DMS114 treated with DMSO at 0.1 percent for 48 hours (cell line): Measurements from ENCODE around the gene WDR49.

Source experiments
- DNase-seq: peaks from one replicate; lab custom pipeline; 2025; ENCODE audit not compliant: unreplicated experiment; lab: John Stamatoyannopoulos, UW

WDR49 gene

GRCh38 chr3:167653760-167654159, at the start of gene WDR49:
Gene WDR49, minus strand, starts transcription at chr3:167653942. Its CDS starts 517 bp downstream, at chr3:167653425.
- DNase-seq: no peak

- no peak for DNase-seq
Measured at GRCh38 chr3:167700926-167701325, 47.2 kb upstream of the WDR49 start.

DNA sequence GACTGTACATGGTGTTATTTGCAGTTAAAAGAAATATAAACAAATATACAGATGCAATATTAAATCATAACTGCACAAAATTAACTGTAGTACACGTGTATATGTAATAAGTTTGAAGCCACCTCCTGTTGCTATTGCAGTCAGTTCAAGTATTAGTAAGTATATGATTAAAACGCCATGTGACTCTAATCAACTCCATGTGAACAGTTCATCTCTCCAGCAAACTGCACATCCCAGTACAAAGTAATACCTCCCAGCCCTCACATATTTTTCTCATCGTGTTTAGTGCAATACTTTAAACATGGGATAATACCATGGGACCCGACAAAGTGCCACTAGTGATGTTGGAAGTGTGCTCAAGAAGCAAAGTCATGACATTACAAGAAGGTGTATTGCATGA, 46.3 kb upstream of the WDR49 start:
- no peak for DNase-seq

DNA sequence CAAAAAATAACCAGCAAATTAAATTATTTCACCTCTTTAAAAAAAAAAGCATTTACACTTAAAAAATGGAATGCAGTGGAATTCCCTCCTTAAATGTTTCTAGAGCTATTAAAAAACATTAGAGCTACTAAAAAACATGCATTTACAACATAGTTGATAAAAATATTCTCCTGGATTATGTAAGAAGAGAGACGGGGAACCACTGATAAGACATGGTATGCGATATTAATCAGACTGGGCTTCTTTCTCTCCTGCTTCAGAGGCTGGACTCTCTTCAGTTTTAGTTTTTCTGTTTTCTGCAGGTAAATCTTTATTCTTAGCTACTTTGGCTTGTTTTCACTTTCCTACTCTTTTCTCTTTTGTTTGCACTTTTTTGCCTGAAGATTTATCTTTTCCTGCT, 40.4 kb upstream of the WDR49 start:
- no peak for DNase-seq

DNA sequence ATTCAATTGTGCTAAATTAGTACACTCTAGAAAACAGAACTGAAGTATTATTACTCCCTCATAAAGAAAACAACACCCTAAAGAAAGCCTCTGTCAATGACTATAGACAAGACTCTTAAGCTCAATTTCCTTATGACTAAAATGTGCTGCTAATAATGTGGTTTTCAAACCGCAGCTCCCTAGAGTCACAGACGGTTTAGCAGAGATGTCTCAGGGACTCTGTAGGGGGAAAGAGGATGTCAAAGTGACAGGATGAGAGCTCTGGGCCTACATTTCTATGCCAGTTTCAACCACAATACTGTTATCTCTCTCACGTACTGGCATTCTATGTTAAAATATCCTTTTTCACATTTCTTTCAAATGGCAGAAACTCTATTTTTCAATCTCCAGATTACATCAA, 37.6 kb upstream of the WDR49 start:
- DNase-seq: no peak

DNA sequence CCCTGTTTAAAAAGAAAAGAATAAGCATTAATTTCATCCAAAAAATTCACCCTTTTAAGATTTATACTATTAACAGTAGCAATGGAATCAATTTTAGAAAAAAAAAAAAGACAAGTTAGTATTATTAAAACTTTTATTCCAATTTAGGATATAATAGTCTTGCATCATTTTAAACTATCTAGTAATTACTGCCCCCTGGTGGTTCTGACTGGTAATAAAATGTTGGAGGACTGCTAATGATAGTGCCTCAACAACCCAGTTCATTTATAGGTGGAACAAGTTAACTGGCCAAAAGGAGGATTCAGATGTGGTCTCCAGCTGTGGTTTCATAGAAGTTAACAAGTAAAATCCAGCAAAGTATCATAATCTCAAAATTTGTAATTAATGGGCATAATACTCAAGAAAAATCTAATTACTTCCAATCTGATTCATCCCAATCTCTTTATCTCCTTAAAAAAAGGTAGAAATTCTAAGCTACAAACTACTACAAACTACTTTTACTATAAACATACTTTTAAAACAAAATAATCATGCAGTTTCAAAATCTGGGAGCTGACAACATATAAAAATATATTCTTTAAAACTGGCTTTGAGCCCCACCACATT, 30.7 kb upstream of the WDR49 start:
- peak; percentile 58 for DNase-seq

- no peak for DNase-seq
Measured at GRCh38 chr3:167679526-167679925, 25.8 kb upstream of the WDR49 start.

DNA sequence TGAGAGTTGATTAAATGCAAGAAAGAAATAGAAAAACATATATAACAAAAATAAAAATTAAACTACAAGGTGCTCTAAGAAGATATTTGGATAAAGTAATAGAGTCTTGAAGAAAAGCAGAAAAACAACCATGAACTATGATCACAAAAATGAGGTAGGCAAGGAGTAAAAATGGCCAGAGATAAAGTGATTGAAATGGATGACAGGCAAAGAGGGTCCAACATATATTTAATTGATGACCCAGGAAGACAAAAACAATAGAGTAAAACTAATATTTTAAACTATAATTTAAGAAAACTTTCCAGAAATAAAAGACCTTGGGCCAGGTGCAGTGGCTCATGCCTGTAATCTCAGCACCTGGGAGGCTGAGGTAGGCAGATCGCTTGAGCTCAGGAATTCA, 22.1 kb upstream of the WDR49 start:
- no peak for DNase-seq

DNA sequence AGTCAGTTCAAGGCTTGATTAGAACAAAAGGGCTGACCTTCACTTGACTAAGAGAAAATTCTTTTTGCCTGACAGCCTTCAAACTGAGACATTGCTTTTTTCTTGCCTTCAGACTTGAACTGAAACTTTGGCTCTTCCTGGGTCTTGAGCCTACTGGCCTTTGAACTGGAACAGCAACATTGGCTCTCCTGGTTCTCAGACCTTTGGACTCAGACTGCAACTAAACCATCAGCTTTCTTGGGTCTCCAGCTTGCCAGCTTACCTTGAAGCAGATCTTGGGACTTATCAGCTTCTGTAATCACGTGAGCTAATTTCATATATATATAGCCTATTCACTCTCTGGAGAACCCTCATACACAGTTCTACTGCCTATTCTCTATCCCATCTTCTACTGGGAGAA, 19.5 kb upstream of the WDR49 start:
- DNase-seq: no peak

DNA sequence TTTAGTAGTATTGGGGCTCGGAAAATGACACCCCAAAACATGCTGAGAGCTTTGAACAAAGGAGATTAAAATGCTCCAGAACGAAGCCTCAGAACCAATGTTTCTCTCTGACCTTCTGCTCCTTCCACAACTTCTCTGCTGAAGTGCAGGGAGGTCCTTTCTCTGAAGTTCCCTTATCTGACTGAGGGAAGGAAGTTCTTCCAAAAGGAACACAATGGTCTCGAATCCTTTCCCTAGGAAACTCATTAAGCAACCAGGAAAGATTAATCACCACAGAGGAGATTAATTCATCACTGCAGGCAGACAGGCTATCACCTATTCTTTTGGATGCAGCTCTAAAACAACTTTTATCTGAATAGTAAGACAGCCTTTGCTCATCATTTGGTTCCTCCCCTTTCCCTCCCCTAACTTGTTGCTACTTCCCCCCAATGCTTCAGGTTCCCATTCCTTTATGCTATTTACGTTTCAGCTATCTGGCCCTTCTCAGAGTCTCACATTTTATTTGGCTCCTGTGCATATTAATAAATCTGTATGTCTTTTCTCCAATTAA, 18.2 kb upstream of the WDR49 start:
- no peak for DNase-seq

DNA sequence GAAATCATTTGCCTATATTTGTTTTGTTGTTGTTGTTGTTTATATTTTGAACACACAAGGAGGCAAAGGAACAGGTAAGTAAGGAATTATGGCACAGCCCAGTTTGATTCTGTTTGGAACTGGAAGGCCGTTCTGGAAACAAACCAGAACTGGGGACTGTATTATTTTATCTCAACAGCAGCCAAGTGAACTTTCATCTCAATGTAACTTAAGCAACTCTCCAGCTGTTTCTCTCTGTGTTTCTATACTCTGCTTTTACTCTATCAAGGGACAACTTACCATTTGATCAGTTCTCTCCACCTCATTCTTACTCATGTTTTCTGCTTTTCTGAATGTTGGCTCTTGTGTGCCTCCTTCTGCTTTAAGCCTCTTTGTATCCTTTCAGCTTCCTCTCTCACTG, 16.0 kb upstream of the WDR49 start:
- no peak for DNase-seq

- DNase-seq: no peak
Measured at GRCh38 chr3:167668651-167669050, 14.9 kb upstream of the WDR49 start.

DNA sequence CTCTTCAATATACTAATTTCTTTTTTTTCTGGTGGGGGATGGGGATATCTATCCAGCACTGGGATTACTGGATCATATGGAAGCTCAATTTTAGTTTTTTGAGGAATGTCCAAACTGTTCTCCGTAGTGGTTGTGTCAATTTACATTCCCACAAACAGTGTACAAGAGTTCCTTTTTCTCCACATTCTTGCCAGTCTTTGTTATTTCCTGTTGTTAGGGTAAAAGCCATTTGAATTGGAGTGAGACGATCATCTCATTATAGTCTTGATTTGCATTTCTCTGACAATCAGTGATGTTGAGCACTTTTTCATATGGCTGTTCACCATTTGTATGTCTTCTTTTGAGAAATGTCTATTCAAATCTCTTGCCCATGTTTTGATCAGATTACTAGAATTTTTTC, 12.8 kb upstream of the WDR49 start:
- no peak for DNase-seq

DNA sequence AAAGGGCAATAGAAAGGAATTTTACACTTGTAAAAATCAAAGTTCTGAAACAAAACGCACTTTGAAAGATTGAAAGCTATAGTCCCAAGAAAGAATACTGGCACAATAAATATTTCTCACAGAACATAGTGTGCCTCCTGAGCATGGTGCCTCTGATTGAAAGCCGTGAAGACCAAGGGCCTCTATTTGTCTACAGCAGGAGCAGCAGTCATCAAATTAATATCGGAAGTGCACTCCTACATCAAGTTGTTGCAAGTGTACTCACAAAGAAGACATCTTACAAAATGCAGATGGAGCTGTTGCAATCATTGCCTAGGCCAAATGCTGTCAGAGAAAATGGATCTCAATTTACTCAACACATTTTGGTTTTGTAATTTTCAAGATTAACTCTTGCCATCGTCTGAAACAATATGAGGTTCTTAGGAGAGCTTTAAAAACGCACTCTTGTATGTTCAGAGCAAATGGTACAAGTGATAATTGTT, 9.2 kb upstream of the WDR49 start:
- no peak for DNase-seq

DNA sequence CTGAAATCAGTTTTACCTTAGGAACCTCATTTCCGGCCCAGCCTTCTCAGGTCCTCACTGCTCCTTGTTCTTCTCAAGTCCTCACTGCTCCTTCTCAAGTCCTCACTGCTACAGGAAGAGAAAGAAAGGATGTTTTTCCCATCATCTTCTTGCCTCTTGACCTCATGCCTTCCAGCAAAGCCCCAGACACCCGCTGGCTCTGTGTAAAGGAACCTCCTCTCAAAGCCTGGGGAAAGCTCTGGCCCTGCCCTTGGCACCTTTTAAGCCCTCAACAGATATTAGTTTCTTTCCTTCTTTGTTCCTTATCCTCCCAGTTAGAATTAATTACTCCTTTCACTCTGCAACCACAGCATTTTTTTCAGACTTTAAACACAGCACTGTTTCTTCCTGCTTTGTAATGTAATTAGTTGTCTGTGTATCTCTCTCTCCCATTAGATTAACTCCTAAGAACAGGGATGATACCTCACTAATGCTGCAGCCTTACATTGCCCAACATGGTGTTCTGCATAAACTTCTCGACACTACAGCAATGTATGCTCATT, 4.0 kb upstream of the WDR49 start:
- DNase-seq: no peak

DNA sequence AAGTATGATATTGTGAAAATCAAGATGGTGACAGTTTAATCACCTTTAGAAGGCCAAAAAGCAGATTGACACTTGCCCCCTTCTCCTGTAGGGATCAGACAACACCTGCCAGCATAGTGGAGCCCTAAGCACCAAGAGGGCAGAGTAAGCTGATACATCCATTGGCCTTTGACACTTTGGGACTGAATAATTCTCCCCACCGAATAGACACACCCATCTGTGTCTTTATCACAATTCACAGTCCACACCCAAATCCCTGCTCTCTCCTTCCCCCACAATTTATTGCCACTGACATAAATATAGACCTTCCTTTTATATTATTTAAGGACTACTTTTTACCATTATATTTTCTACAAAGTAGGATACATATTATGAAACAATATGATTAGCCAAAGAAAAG, 3.1 kb upstream of the WDR49 start:
- no peak for DNase-seq

DNA sequence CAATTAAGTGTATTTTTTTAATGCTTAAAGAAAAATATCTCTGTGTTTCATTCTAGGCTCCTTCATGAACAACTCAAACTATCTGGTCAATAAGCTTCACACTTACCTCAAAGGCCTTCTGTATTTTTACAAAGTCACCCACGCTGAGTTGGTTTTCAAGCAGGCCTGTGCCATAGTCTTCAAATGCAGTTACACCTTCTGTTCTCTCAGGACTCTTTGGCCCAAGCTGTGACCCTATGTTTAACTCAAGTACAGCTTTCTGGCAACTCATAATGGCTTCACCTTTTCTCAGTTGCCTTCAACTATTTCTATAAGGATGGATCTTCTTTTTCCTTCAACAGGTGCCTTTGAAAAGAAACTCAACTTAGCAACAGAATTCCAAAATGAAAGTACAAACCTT, 587 bp downstream of the WDR49 start:
- no peak for DNase-seq

DNA sequence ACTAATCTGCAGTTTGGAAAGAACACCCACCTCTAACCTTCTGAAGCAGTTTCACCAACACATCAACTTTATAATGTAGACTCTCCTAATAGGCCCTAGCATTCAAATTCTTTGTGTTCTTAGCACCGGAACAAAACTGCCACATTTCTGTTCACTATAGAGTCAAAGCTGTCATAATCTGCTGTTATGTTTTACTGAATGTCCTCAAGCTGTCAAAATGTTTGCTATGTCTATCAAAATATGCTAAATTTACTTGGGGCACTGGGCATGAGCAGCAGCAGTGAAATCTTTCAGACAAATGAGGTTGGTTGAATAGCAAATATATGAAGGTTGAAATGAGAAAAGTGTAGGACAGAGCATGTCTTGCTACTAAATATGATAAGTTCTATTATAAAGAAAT, 1.9 kb downstream of the WDR49 start:
- no peak for DNase-seq

DNA sequence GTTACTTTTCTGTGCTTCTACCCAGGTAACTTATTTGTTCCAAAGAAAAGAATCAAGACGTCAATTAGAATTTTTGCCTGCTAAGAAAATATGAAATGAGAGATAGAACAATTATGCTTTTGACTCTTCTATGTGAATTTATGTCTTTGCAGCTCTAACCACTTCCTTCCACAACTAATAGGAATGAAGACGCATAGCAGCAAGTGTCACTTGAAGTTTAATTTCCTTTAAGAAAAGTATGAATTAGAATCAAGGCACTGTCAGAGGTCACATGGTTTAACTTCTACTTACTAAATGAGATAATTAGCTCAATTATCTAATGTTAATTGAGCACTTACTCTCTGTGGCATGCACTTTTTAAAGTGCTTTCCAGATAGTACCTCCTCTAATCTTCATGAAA, 3.3 kb downstream of the WDR49 start:
- no peak for DNase-seq

- no peak for DNase-seq
Measured at GRCh38 chr3:167649746-167650145, 4.0 kb downstream of the WDR49 start.

- no peak for DNase-seq
Measured at GRCh38 chr3:167644611-167645010, 9.1 kb downstream of the WDR49 start.

DNA sequence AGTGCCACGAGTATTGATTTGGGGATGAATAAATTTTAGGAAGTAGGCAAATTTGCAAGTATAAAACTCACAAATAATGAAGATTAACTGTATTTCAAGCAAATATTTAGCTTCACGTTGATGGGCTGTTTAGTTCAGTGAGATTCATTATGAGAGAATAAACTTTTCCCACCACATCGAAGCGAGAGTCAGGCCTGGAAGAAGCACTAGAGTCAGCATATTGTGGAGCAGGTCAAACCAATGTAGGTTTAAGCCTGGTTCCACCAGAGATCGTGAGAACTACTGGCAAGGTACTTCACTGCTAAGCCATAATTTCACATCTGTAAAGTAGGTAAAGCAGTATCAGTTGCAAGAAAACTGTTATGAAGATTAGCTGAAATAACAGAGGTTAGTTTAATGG, 22.3 kb downstream of the WDR49 start:
- no peak for DNase-seq

DNA sequence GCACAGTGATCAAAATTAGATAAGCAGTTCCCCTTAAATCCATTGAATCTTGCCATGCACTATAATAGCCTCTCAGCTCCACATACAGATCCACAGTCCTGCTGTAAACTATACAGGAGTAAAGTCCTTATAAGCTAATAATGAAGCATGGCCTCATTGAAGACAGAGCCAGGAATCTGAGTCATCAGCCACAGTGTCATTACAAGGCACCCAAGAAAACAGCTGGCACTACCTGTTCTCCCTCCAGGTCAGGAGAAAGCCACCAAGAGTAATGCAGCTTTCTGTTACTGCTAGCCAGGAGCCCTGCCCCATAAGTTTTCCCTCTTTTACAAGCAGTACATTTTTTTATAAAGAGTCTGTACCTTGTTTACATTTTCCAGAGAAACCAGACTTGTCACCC, 27.3 kb downstream of the WDR49 start:
- DNase-seq: no peak
